CD4-positive, alpha-beta T cell treated with Interleukin-10 for 1 hour (primary cell): ENCODE measurements around the gene ADD1.

Experiments
- DNase-seq: peaks from one replicate; pipeline ENCODE4 v3.0.0-alpha.2; 2020

ADD1 gene

DNA sequence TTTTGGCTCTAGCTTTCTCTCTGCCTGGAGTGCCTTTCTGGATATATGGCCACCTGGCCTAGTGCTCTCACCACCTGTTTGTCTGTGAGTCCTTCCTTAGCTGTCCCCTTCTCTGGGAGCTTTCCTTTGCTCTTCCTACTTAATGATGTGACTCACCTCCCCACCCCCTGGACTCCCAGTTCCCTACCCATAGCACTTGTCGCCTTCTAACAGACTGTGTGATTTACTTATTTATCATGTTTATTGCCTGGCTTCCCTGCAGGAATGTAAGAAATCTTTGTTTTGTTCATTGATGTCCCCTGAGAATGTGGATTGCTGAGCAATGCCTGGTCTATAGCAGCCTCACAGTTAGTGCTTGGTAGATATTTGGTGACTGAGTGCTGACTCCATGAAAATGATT, 18.9 kb downstream of the ADD1 start:
- no peak for DNase-seq

DNA sequence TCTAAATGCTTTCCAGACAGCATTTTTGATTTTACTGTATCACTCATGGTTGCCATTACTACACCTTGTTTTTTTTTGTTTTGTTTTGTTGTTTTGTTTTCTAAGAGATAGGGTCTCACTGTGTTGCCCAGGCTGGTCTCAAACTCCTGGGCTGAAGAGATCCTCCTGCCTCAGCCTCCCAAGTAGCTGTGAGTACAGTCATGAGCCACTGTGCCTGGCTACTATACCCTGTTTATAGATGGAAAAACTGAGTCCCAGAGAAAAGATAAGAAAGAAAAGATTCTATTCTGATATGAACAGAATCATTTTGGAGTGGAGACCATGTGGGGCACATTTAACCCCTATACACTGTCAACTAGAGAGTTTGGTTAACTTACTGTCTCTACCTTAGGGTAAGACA, 20.0 kb downstream of the ADD1 start:
- no peak for DNase-seq

DNA sequence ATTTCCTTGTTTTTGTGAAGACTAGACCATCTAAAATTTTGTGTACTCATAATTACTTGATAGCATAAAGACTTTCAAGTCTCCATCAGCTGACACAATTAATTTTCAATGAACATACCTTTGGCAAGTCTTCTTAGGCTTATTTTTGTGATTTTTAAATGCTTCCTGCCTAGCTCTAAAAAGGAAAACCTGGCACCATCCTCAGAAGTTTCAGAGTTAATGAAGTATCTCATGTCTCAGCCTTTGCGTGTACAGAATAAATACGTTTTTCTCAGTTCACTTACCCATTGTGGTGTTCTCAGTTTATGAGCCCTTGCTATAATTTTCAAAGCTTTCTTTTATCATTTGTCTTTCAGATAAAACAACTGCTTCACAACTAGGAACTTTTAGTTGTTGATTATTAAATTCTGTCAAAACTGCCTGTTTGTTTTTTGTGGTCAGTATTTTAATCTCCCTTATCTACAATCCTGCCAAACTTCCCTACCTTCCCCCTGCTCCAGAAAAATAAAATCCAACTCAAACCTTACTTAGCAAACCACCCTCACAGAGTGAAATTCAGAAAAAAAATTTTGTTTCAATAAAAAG, 21.6 kb downstream of the ADD1 start:
- no peak for DNase-seq

DNA sequence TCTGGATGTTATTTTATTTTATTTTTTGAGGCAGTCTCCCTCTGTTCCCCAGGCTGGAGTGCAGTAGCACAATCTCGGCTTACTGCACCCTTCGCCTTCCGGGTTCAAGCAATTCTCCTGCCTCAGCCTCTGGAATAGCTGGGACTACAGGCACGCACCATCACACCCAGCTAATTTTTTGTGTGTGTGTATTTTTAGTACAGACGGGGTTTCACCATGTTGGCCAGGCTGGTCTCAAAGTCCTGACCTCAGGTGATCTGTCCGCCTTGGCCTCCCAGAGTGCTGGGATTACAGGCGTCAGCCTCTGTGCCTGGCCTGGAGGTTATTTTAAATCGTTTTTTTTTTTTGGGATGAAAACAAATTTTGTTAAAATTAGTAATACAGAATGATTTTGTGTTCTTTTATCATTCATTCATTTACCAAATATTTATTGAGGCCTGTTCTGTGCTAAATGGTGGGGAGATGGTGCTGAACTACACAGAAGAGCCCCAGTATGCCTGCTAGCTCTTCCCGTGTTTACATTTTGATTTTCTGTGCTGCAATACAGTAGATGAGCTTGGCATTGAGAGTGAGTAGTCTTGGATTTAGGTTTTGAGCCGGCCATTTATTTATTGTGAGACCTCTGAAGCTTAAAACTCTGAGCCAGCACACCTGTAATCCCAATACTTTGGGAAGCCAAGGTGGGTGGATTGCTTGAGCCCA, 22.7 kb downstream of the ADD1 start:
- DNase-seq, result no peak

DNA sequence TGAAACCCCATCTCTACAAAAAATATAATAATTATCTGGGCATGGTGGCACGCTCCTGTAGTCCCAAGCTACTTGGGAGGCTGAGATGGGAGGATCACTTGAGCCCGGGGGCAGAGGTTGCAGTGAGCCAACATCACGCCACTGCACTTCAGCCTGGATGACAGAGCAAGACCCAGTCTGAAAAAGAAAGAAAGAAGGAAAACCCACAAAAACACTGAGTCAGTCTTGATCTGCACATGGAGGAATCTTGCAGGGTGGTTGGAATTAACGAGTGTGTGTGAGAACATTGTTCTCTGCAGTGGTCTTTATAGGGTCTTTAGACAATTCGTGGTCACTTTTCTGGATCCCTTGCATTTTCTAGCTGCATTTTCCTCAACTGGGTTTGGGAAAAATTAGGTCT, 23.2 kb downstream of the ADD1 start:
- DNase-seq, result no peak

DNA sequence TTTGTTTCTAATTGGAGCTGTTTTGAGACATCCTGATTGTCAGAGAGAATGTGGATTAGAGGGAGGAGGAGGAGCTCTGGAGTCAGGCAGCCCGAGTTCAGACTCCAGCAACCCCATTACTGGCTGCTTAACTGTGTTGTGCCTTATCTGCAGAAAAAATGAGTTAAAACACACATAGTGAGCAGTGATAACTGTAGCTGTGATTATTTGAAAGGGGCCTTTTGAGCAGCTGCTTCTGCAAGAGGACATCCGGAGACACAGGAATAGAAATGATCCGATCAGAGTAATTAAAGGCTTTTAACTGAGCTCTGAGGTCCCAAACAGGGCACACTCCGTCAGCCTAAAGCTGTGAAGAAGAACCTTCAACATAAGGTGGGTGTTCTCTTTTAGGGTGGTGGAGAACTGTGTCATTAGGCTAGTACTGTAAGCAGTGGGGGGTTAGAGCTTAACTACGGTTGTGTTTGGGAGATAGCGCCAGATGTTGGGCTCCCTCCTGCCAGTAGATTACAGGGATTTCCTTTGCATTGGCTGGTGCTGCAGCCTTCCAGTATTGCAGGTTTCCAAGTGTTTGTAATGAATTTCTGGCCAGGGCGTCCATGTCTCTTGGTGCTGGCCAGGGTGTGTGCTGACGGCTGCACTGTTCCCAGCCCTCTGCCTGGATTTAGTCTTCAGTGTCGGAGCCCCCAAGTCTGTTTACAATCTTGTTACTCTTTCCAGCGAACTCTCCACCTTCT, 24.3 kb downstream of the ADD1 start:
- no peak for DNase-seq

DNA sequence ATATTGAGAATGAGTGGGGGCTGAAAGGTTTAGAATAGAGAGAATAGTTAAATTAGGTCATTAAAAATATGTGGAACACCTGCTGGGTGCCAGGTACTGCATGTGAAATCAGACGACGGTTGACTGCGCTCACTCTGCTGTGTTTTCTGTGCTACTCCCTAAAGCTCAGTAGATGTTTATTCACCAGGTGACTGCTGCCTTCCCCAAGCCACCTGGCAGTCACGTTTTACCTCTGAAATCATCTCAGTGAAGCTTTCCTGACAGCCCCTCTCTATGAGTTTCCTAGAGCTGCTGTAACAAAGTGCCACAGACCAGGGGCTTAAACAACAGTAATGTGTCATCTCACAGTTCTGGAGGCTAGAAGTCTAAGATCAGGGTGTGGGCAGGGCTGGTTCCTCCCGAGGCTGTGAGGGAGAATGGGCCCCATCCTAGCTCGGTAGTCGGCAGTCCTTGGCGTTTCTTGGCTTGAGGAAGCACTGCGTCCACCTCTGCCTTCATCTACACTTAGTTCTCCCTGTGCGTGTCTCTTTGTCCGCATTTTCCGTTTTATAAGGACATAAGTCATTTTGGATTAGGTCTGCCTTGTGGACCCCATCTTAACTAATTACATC, 25.3 kb downstream of the ADD1 start:
- no peak for DNase-seq

DNA sequence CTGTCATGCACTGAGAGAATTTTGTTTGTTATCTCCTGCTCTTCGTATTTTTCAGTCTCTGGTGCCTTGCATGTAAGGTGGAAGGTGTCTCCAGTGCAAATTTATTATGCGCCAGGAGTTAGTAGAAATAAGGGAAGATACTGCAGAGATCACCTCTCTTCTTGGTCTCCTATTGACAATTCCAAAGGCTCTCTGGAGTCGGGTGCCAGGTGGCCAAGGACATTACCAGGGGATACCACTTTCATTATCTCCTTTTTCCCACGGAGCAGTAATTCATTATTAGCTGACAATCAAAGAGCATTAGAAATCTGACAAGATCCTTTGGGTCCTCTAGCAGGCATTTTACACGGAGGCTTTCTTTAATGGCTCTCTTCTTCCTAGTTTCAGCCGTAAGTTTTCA, 26.0 kb downstream of the ADD1 start:
- no peak for DNase-seq

DNA sequence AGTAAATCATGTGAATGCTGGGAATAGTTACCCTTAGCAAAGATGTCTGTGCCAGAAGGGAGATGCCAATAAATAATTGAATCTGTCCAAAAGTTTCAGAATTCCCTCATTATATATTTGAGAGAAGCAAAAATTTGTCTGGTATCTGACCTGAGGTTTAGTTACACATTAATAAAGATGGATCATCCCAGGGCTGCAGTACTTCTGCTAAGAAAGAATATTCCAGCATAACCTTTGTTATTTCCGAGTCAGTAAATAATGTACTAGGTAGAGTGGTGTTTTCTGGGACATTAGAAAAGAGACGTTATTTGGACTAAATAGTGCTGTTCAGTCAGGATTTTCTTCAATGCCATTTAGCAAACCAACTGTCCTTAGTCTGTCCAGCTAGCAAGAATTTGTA, 26.4 kb downstream of the ADD1 start:
- no peak for DNase-seq

DNA sequence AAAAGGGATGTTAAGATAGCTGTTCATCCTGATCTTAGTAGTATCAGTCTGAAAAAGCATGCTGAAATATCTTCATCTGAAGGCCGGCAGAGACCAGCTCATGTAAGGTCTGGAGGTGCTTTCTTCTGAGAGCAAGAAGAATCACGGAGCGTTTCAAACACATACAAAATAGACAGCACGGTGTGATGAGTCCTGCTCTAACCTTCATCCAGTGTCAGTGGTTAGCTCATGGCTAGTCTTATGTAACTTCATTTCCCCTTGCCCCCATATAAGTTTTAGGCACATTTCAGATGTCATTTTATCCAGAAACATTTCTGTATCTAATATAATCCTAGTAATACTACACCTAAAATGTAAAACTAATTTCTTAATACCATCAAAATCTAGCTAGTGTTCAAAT, 27.8 kb downstream of the ADD1 start:
- DNase-seq, result no peak

DNA sequence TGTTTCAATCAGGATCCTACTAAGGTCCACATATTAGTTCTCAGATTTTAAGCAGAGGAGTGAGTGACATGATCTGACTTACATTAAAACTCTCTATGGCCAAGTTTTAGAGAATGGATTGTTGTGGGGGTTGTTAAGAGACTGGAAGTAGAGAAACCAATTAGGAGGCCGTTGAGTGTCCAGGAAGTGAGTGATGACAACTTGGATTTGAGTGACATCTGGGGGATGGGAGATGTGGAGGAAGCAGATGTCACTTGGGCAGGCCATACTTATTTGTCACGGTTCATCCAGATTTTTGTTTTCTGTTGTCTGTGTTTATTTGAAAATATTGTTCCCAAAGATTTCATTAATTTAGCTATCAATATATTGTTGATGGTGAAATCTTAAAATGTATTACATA, 28.3 kb downstream of the ADD1 start:
- no peak for DNase-seq

DNA sequence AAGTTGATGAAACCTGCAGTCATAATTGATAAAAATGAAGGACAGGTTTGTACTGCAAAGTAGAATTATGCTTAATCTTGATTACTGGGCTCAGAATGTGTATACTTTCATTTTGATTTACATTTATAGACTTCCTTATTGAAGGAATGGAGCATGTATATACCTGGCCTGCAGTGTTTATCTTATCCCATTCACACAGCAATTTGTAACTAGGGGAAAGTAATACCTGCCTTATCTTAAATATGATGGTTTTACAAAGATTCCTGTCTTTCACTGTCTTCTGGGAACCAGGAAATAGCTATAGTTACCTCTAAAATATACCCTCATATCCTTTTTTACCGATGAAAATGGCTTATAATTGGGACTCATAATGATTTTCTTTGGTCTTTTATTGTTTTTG, 29.7 kb downstream of the ADD1 start:
- DNase-seq, result no peak

DNA sequence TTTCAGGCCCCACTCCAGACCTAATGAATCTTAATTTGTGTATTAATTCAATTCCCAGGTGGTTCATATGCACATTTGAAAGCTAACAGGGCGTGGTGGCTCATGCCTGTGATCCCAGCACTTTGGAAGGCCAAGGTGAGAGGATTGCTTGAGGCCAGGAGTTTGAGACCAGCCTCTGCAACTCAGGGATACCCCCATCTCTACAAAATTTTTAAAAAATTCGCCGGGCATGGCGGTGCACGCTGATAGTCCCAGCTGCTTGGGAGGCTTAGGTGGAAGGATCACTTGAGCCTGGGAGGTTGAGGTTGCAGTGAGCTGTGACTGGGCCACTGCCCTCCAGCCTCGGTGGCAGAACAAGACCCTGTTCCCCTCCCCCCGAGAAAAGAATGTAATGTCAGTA, 31.2 kb downstream of the ADD1 start:
- DNase-seq, result no peak

DNA sequence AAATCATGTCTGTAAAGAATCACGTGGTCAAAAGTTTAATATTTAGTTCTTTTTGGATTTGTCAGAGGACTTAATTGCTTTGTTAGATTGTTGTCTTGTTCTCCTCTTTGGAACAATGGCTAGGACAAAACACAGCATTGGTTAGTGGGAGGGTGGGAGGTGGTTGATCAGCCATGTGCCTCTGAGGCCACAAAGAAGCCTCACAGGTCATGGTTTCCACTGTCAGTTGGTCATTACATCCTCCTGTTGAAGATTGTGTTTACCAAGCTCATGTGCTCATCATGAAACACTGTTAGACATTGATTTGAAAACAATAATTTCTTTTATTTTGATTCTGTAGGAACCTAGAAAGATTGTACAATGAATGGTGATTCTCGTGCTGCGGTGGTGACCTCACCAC, 31.9 kb downstream of the ADD1 start:
- DNase-seq, result no peak

DNA sequence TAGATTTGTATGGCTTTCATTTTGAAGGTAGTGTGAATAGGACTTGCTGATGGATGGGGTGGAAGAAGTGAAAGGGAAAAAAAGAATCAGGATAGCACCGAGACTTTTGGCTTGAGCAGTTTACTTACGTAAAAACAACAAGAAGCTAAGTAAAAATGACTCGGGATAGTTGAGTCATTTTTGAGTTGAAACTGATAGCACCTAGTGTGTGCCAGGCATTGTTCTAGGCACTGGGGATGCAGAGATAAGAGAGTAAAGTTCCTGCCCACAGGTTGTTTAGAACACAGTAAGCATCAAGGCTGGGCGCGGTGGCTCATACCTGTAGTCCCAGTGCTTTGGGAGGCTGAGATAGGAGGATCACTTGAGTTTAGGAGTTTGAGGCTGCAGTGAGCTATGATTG, 34.7 kb downstream of the ADD1 start:
- DNase-seq, result no peak

DNA sequence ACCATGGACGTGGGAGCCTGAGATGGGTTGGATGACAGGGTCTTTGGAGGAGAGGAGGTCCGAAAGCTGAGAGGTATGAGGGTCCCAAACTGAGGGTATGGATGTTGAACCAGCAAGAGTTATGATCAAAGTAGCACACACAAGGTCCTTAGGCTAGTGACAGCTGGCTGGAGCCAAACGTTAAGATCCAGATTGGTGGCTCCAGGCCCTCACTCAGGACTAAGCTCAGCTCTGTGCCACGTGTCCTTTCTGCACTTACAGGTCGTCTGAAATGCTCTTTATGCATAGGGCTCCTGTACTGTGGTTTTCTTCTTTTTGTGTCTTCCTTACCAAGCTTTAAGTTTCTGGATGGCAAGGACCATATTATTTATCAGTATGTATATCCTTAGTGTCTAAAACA, 35.4 kb downstream of the ADD1 start:
- DNase-seq, result no peak

DNA sequence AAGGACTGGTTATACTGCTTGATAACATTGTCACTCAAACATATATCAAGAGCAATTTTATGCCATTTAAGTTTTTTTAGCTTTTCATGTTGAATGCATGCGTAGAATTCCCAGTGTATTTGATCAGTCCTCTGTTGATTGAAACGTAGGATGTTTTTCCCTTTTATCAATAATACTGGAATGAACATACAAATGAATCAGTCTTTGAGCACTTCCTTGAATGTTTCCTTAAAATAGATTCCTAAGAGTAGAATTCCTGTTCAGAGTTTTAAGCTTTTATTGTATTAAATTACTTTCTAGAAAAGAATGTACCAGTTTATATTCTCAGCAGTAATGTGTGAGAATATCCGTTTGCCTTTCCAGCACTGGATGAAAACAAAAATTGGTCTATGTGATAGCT, 37.8 kb downstream of the ADD1 start:
- no peak for DNase-seq

DNA sequence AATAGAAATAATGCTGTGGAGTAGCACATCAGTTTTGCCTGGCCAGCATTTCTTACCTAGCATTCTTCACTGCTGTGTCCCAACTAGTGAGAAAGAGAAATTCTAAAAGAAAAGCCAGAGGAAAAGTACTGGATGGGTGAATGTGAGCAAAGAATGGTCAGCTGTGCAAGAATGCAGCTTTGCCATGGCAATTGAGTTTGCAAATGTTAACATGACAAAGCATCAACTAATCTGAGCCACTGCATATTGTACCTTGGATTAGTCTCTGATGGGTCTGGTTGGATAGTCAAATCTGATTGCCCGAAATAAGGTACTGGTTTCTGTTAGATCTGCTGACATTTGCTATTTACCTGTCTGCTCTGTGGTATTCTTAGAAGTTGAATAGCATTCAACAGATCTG, 38.7 kb downstream of the ADD1 start:
- DNase-seq, result no peak

DNA sequence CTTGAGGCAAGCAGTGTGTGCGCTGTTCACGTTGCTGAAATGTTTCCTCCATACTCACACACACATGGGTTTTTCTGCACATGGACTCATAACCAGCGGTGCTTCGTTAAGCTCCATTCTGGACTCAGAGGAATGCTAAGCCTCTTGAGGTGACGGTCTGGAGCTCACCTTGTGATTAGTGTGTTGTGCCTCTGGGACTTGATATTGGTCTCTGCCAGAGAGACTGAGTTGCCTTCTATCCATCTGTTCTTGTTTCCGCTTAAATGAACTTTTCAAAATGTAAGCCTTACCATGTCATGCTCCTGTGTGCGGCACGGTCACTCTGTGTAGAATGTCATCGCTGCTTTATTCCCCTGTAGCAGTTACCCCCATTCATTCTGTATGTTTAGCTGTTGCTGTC, 42.5 kb downstream of the ADD1 start:
- DNase-seq, result no peak

DNA sequence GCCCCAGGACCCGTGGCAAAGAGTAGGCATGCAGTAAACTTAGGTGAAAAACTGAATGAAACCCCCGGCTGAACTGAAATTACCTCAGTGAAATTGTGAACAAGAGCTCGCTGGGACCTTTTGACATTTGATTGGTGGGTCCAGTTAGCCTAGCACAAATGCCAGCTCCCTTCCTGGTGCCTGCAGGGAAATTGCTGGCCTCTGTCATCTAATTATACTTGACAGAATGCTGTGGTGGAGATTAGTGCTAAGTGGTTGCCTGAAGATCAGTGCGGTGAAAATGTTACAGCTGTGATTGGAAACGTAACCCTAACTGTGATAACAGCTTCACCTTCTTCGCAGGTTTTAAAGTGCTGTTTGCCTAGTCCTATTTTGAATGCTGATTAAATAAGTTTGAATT, 43.0 kb downstream of the ADD1 start:
- DNase-seq, result no peak

DNA sequence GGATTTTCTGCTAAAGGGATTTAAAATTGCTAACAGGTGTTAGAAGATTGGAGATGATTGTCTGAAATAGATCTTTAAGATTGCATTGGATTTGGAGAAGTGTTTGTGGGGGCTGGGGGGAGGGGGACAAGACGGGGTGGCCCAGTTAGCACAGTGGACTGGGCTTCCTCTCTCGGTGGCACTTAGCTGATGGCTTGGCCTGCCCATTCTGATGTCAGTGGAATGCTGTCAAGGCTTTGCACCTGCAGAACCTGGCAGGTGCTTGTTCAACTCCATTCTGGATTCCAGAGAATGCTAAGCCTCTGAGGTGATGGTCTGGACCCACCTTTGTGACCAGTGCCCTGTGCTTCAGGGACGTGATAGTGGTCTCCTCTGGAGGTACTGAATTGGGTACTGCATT, 43.7 kb downstream of the ADD1 start:
- no peak for DNase-seq

DNA sequence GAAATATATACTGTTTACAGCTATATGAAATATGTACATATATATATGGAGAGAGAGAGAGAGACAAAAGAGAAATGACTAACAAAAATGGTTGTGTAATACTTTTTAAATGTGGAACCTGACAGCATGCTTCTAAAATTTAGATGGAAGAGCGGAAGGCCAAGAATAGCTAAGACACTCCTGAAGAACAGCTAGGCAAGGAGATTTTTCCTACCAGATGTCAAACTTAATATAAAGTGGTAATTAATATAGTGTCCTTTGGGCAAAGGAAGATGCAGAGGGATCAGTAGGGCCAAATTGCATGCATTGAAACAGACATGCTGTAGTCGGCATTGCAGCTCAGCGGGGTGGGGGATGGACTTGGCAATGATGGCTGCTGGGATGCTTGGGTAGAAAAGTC, 45.2 kb downstream of the ADD1 start:
- DNase-seq, result no peak

DNA sequence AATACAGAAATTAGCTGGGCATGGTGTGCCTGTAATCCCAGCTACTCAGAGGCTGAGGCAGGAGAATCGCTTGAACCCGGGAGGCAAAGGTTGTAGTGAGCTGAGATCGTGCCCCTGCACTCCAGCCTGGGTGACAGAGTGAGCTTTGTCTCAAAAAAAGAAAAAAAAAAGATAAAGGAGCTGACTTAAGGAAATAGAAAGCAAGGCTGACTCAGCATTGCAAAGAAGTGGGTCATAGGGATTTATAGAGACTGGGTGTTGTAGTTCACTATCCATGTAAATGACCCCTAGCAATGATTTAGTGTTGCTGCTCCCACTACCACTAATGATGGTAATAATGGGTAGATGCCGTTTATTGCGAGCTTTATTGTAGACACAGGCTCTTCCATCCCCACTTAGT, 47.6 kb downstream of the ADD1 start:
- DNase-seq, result no peak

DNA sequence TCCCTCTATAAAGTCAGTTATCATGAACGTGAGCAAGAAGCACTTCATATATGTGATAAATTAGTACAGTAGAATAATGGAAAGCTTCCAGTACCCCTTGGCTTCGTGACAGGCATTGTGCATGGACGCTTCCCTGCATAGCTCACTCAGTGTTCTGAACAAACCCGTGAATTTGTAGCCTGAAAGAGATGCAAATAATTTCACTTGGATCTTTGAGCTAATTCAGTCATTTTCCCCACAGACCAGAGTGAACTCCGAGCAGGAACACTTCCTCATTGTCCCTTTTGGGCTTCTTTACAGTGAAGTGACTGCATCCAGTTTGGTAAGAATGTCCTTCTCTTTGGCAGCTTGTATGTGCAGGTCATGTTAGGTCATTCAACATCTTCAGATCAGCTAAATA, 50.1 kb downstream of the ADD1 start:
- DNase-seq, result no peak
